ENCODE data around the gene ANKRD24. TPM values are rescaled to one million over a fixed set of nuclear protein-coding genes. Genes with fewer than 3 reads are reported as not detected.

Gene ANKRD24
- polyA plus RNA-seq, 3 donors = 0.07 to 0.79 TPM; not detected in 1

DNA sequence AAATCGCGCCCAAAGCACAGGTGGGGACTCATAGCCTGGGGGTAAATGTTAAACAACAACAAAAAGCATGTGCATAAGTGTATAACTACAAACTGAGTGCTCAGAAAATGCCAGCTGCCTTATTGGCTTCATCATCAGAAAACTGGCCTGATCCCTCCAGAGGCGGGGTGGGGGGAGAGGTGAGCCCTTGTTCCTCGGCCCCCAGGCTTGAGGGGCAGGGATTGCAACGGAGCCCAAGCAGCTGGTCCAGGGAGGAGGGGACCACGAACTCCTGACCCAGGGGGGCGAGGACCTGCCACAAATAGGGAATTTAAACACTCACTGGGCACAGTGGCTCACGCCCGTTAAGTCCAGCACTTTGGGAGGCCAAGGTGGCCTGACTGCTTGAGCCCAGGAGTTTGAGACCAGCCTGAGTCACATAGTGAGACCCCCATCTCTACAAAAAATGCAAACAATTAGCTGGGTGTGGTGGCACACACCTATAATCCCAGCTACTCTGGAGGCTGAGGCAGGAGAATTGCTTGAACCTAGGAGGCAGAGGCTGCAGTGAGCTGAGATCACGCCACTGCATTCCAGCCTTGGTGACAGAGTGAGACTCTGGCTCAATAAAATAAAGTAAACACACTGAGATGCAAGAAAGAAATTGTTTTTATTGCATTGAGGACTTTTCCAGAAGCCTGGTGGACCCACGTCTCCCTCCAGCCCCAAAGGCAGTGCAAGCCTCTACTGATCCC, 8.8 kb upstream of the ANKRD24 start:
- H3K27me3 ChIP-seq (ENCODE audit: control insufficient read depth in 2 of 2, insufficient read depth in 2 of 2, low read length in 2 of 2) = peaks cover 0 to 9% of the 10 kb centered on the region in 2 donors
- Mint-ChIP-seq H3K27ac (no peak overlapping the region), H3K9me3 (no peaks in the 10 kb centered on the region), H3K36me3 (peaks cover 18 to 36% of the 10 kb centered on the region in 2 donors), H3K4me3 (no peak overlapping the region), H3K4me1 (no peaks in the 10 kb centered on the region), H3K27me3 (ENCODE audit: low read depth in 3 of 3) (peaks cover 8 to 21% (median 20%) of the 10 kb centered on the region in 3 donors)
- WGBS (ENCODE audit: insufficient coverage) = 53% methylated on average over 9 of the region's 11 CpGs
- no peak for DNase-seq
- no peak overlapping the region for H3K9ac ChIP-seq (ENCODE audit: insufficient read depth, low read length, poor library complexity, severe bottlenecking)
- no peak overlapping the region for H3K27ac ChIP-seq (ENCODE audit: low read depth in 1 of 2, low read length in 2 of 2)
- H3K9me3 ChIP-seq (replicated peaks in 1 of 2; ENCODE audit: control insufficient read depth in 1 of 2, insufficient read depth in 1 of 2, low read length in 2 of 2) = no peaks in the 10 kb centered on the region
- peaks cover 24 to 33% of the 10 kb centered on the region in 2 donors for H3K36me3 ChIP-seq (replicated peaks in 1 of 2; ENCODE audit: control insufficient read depth in 1 of 2, insufficient read depth in 2 of 2, low read length in 2 of 2)
- H3K79me2 ChIP-seq (ENCODE audit: insufficient read depth, low read length) = no peaks in the 10 kb centered on the region
- peaks cover 21% of the 10 kb centered on the region for H4K20me1 ChIP-seq (ENCODE audit: insufficient read depth, low read length)
- intact Hi-C loops (cut with micrococcal nuclease) = no loop called here
- no peak overlapping the region for H3K4me3 ChIP-seq (replicated peaks in 1 of 3; ENCODE audit: low read depth in 2 of 3, low read length in 3 of 3)
- H2AFZ ChIP-seq (ENCODE audit: insufficient read depth, low read depth, low read length, poor library complexity, severe bottlenecking) = no peak overlapping the region
- TF ChIP-seq, protein P1, sequence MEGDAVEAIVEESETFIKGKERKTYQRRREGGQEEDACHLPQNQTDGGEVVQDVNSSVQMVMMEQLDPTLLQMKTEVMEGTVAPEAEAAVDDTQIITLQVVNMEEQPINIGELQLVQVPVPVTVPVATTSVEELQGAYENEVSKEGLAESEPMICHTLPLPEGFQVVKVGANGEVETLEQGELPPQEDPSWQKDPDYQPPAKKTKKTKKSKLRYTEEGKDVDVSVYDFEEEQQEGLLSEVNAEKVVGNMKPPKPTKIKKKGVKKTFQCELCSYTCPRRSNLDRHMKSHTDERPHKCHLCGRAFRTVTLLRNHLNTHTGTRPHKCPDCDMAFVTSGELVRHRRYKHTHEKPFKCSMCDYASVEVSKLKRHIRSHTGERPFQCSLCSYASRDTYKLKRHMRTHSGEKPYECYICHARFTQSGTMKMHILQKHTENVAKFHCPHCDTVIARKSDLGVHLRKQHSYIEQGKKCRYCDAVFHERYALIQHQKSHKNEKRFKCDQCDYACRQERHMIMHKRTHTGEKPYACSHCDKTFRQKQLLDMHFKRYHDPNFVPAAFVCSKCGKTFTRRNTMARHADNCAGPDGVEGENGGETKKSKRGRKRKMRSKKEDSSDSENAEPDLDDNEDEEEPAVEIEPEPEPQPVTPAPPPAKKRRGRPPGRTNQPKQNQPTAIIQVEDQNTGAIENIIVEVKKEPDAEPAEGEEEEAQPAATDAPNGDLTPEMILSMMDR (IDR thresholded peaks at IDR 0.05) = no peak
- no peak overlapping the region for H3K4me2 ChIP-seq (replicated peaks; ENCODE audit: extremely low read depth, low read length, poor library complexity, severe bottlenecking)
- H3K4me1 ChIP-seq (ENCODE audit: control insufficient read depth in 1 of 2, insufficient read depth in 2 of 2, low read length in 2 of 2) = no peaks in the 10 kb centered on the region

DNA sequence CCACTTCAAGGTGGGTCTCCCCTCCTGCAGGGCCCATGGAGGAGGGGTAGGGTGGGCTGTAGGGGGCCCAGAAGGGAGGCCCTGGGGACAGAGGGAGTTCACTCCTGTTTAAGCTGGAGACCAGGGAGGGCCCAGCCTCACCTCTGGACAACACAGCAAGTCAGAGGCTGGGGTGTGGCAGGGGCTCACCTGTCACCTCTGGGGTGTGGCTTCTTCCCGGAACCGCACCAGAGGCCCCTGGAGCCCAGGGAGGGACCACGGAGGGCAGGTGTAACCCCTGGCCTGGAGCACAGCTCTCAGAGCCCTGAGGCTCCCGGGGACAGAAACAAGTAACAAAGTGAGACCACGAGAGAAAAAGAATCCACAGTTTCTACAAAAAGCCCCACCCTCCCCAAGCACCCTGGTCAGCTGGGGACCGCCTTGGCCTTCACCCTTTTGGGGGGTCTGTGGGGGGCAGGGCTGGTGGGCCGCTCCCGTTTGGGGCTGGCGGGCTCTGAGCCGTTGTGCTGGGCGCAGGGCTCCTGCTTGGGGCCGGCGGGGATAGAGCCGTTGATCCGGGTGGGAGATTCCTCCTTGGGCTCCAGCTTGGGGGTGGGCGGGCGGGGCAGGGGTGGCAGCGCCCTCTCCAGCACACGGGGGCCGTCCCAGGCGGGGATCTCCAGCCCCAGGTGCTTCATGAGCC, 8.1 kb upstream of the ANKRD24 start:
- H3K9me3 Mint-ChIP-seq = no peaks in the 10 kb centered on the region
- intact Hi-C loops (cut with micrococcal nuclease) = no loop called here
- peaks cover 21% of the 10 kb centered on the region for H4K20me1 ChIP-seq (ENCODE audit: insufficient read depth, low read length)
- H3K9me3 ChIP-seq (replicated peaks in 1 of 2; ENCODE audit: control insufficient read depth in 1 of 2, insufficient read depth in 1 of 2, low read length in 2 of 2) = no peaks in the 10 kb centered on the region
- TF ChIP-seq, protein P1 (IDR thresholded peaks at IDR 0.05) = no peak
- no peak for DNase-seq
- peaks cover 0 to 9% of the 10 kb centered on the region in 2 donors for H3K27me3 ChIP-seq (ENCODE audit: control insufficient read depth in 2 of 2, insufficient read depth in 2 of 2, low read length in 2 of 2)
- H3K4me1 Mint-ChIP-seq = no peaks in the 10 kb centered on the region
- H3K27ac ChIP-seq (ENCODE audit: low read depth in 1 of 2, low read length in 2 of 2) = no peak overlapping the region
- peaks cover 31 to 40% of the 10 kb centered on the region in 2 donors for H3K36me3 ChIP-seq (replicated peaks in 1 of 2; ENCODE audit: control insufficient read depth in 1 of 2, insufficient read depth in 2 of 2, low read length in 2 of 2)
- peaks cover 24 to 43% of the 10 kb centered on the region in 2 donors for H3K36me3 Mint-ChIP-seq
- no peaks in the 10 kb centered on the region for H3K79me2 ChIP-seq (ENCODE audit: insufficient read depth, low read length)
- no peaks in the 10 kb centered on the region for H3K4me1 ChIP-seq (ENCODE audit: control insufficient read depth in 1 of 2, insufficient read depth in 2 of 2, low read length in 2 of 2)
- peaks cover 7 to 21% (median 17%) of the 10 kb centered on the region in 3 donors for H3K27me3 Mint-ChIP-seq (ENCODE audit: low read depth in 3 of 3)
- H3K9ac ChIP-seq (ENCODE audit: insufficient read depth, low read length, poor library complexity, severe bottlenecking) = no peak overlapping the region
- no peak overlapping the region for H3K4me3 Mint-ChIP-seq
- H2AFZ ChIP-seq (ENCODE audit: insufficient read depth, low read depth, low read length, poor library complexity, severe bottlenecking) = no peak overlapping the region
- no peak overlapping the region for H3K4me3 ChIP-seq (replicated peaks in 1 of 3; ENCODE audit: low read depth in 2 of 3, low read length in 3 of 3)
- H3K4me2 ChIP-seq (replicated peaks; ENCODE audit: extremely low read depth, low read length, poor library complexity, severe bottlenecking) = no peak overlapping the region
- H3K27ac Mint-ChIP-seq = no peak overlapping the region
- WGBS (ENCODE audit: insufficient coverage) = 91% methylated on average over 13 of the region's 21 CpGs

Data from CD14-positive monocyte (primary cell).